IPS-NIHi7 (cell line): Measurements from ENCODE around the gene CCNH.

Experiments
- DNase-seq: peaks from one replicate; pipeline ENCODE4 v3.0.0; 2012; ENCODE audit warnings: mixed read lengths; ENCODE audit errors: extremely low spot score

CCNH gene

DNA sequence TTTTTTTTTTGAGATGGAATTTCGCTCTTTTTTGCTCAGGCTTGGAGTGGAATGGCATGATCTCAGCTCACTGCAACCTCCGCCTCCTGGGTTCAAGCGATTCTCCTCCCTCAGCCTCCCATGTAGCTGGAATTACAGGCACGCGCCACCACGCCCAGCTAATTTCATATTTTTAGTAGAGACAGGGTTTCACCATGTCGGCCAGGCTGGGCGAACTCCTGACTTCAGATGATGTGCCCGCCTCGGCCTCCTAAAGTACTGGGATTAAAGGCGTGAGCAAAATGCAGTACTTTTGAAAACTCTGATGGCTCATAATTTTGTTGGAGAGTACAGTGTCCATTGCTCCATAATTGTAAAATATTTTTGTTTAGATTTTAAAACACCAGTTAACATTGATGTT is 52.6 kb downstream of the CCNH start:
- DNase-seq = no peak

DNA sequence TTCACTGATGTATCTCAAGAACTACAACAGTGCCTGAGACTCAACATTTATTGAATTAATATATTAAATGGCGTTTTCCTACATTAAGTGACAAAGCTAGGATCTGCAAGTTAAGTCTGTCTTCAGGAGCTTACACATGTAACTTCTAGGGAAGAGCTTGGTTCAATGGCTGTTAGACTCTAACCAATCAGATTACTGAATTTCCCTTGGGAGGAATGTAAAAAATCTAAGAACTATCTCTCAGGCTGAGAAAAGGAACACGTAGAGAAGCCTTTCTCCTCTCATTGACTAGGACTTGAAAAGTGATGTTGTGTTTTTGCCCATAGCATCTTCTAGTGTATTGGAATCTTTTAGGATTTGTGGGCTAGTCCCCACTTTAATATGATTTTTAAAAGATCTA is 53.6 kb downstream of the CCNH start:
- DNase-seq = no peak

DNA sequence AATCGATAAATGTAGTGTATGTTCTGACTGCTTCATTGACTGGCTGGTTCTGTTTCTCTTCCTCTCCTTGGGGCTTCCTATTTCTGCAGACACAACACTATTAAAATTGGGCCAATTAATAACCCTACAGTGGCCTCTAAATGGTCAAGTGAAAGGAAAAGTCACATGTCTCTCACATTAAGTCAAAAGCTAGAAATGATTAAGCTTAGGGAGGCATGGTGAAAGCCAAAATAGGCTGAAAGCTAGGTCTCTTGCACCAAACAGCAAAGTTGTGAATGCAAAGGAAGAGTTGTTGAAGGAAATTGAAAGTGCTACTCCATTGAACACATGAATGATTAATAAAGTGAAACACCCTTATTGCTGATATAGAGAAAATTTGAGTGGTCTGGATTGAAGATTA is 58.2 kb downstream of the CCNH start:
- DNase-seq = no peak

DNA sequence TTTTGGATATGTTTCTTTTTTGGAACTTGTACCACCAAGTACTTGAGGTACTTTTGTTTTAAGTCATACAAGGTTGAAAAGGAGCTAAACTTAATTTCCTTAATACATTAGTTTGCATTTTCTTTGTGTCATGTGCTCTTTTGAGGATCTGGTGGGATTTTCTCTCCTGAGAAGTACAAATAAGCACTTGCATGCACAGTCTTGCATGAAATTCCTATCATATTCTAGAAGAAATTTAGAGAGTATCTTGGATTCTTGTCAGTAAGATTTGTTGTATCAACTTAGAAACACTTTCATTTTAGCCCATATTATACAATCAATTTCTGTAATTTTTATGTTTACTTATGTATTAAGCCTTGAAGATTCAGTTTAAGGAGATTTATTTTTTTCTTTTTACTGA is 64.9 kb downstream of the CCNH start:
- DNase-seq = no peak

DNA sequence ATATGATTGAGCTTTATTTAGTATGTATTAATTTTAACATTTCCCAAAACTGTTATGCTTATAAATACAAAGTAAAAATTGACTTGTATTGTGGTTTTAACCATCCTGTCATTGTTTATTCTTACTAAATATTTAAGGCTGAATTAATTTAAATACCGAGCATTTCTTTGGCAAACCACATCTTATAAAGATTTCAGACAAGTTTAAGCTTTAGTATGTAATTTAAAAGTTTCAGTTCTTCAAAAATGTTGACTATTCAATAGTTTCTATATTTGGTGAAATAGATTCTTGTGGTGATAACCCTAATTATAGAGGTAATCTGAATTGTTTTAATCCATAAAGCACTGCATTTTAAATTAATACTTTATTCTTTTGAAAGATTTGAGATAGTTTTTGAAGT is 65.5 kb downstream of the CCNH start:
- DNase-seq = no peak
